Loucy (cell line): ENCODE data around the gene RPN2.
"Not testable (repeated sequence)": the region's sequence is repeated elsewhere in the genome, so short reads cannot be mapped to it uniquely, and the experiment has no call there.

Experiments
- H2AFZ ChIP-seq: fragments of 200-600 bp; sonication (generic); 2 replicates; pipeline ENCODE4 v1.6.0; 2016; ENCODE audit warnings: antibody characterized with exemption, mild to moderate bottlenecking, low read length, moderate library complexity
- H3F3A ChIP-seq: fragments of 200-600 bp; 2 replicates; pipeline ENCODE4 v1.6.0; 2016; ENCODE audit warnings: antibody characterized with exemption, low read depth, mild to moderate bottlenecking
- H3K27me3 ChIP-seq: fragments of 200-600 bp; sonication (generic); 2 replicates; pipeline ENCODE4 v1.6.1; 2014; ENCODE audit warnings: low read length, mild to moderate bottlenecking; ENCODE audit not compliant: insufficient read depth, poor library complexity, severe bottlenecking
- H3K36me3 ChIP-seq: fragments of 200-600 bp; sonication (generic); 2 replicates; pipeline ENCODE4 v1.6.1; 2016; ENCODE audit warnings: low read length; ENCODE audit not compliant: insufficient read depth
- H3K4me1 ChIP-seq: fragments of 200-600 bp; sonication (generic); 2 replicates; pipeline ENCODE4 v1.5.1; 2014; ENCODE audit warnings: low read length, mild to moderate bottlenecking; ENCODE audit not compliant: insufficient read depth, poor library complexity, severe bottlenecking
- H3K4me2 ChIP-seq: fragments of 200-600 bp; sonication (generic); 2 replicates; pipeline ENCODE4 v1.6.0; 2014; ENCODE audit warnings: antibody characterized with exemption, low read length, low read depth, mild to moderate bottlenecking; ENCODE audit not compliant: poor library complexity, severe bottlenecking
- H3K4me3 ChIP-seq: fragments of 200-600 bp; sonication (generic); 2 replicates; pipeline ENCODE4 v1.5.1; 2014; ENCODE audit warnings: low read length, mild to moderate bottlenecking, mixed read lengths; ENCODE audit not compliant: poor library complexity, severe bottlenecking
- H3K79me2 ChIP-seq: fragments of 200-600 bp; sonication (generic); 2 replicates; pipeline ENCODE4 v1.6.1; 2014; ENCODE audit warnings: low read length; ENCODE audit not compliant: insufficient read depth
- H3K9ac ChIP-seq: fragments of 200-600 bp; sonication (generic); 2 replicates; pipeline ENCODE4 v1.6.0; 2014; ENCODE audit warnings: mild to moderate bottlenecking, low read depth, low read length, moderate library complexity; ENCODE audit not compliant: poor library complexity, severe bottlenecking
- H3K9me2 ChIP-seq: fragments of 200-600 bp; sonication (generic); replicated peaks from 2 replicates; pipeline ENCODE4 v1.6.1; 2016; ENCODE audit warnings: low read depth, low read length, mixed read lengths
- H3K9me3 ChIP-seq: fragments of 200-600 bp; sonication (generic); 2 replicates; pipeline ENCODE4 v1.6.1; 2014; ENCODE audit warnings: mild to moderate bottlenecking, antibody characterized with exemption, low read length, low read depth; ENCODE audit not compliant: insufficient read depth
- H4K20me1 ChIP-seq: fragments of 200-600 bp; sonication (generic); 2 replicates; pipeline ENCODE4 v1.6.0; 2014; ENCODE audit warnings: antibody characterized with exemption, low read length, mild to moderate bottlenecking; ENCODE audit not compliant: insufficient read depth, poor library complexity, severe bottlenecking
- CTCF ChIP-seq: fragments of 200-600 bp; sonication (generic); conservative IDR thresholded peaks from 2 replicates; pipeline ENCODE4 v1.5.1; 2014; ENCODE audit warnings: mild to moderate bottlenecking, antibody characterized with exemption, low read length
- EZH2phosphoT487 ChIP-seq: fragments of 200-600 bp; IDR thresholded peaks from 2 replicates; pipeline ENCODE4 v1.6.1; 2018; ENCODE audit warnings: antibody characterized with exemption, mild to moderate bottlenecking, moderate library complexity, borderline replicate concordance

RPN2 gene

GRCh38 chr20:37147250-37147649 lies 31.9 kb upstream of the RPN2 start:
- no peaks in the 10 kb centered on the region for H3K79me2 ChIP-seq
- no peaks in the 10 kb centered on the region for H3K36me3 ChIP-seq
- H3K9me2 ChIP-seq, result no peaks in the 10 kb centered on the region
- no peaks in the 10 kb centered on the region for H4K20me1 ChIP-seq
- H3K4me3 ChIP-seq, result no peak overlapping the region
- H3K4me2 ChIP-seq, result no peak overlapping the region
- no peak for TF ChIP-seq EZH2phosphoT487
- TF ChIP-seq CTCF, result no peak
- H3K4me1 ChIP-seq, result no peaks in the 10 kb centered on the region
- no peak overlapping the region for H2AFZ ChIP-seq
- no peaks in the 10 kb centered on the region for H3K9me3 ChIP-seq
- H3F3A ChIP-seq, result no peaks in the 10 kb centered on the region
- H3K9ac ChIP-seq, result no peak overlapping the region
- H3K27me3 ChIP-seq, result no peaks in the 10 kb centered on the region

- not testable (repeated sequence) for H3K27me3 ChIP-seq, H3K4me3 ChIP-seq, H4K20me1 ChIP-seq, H3F3A ChIP-seq, H3K9me2 ChIP-seq, H3K79me2 ChIP-seq, H3K36me3 ChIP-seq, H3K9me3 ChIP-seq, H3K9ac ChIP-seq, H3K4me1 ChIP-seq, H2AFZ ChIP-seq, H3K4me2 ChIP-seq
Measured at GRCh38 chr20:37150864-37151263, 28.3 kb upstream of the RPN2 start.

- no peaks in the 10 kb centered on the region for H3F3A ChIP-seq
- H3K27me3 ChIP-seq, result no peaks in the 10 kb centered on the region
- H3K36me3 ChIP-seq, result no peaks in the 10 kb centered on the region
- no peaks in the 10 kb centered on the region for H3K79me2 ChIP-seq
- H3K9me2 ChIP-seq, result no peaks in the 10 kb centered on the region
- no peak overlapping the region for H3K4me3 ChIP-seq
- no peak overlapping the region for H2AFZ ChIP-seq
- no peak for TF ChIP-seq EZH2phosphoT487
- TF ChIP-seq CTCF, result no peak
- H4K20me1 ChIP-seq, result no peaks in the 10 kb centered on the region
- no peak overlapping the region for H3K4me2 ChIP-seq
- no peaks in the 10 kb centered on the region for H3K4me1 ChIP-seq
- no peaks in the 10 kb centered on the region for H3K9me3 ChIP-seq
- no peak overlapping the region for H3K9ac ChIP-seq
Measured at GRCh38 chr20:37151529-37151928, 27.6 kb upstream of the RPN2 start.

GRCh38 chr20:37152284-37152683 lies 26.8 kb upstream of the RPN2 start:
- TF ChIP-seq EZH2phosphoT487, result no peak
- no peak for TF ChIP-seq CTCF
- H3F3A ChIP-seq, result no peaks in the 10 kb centered on the region
- no peaks in the 10 kb centered on the region for H3K9me2 ChIP-seq
- H3K4me3 ChIP-seq, result no peak overlapping the region
- no peak overlapping the region for H3K4me2 ChIP-seq
- no peaks in the 10 kb centered on the region for H3K36me3 ChIP-seq
- H4K20me1 ChIP-seq, result no peaks in the 10 kb centered on the region
- no peak overlapping the region for H2AFZ ChIP-seq
- no peaks in the 10 kb centered on the region for H3K79me2 ChIP-seq
- H3K27me3 ChIP-seq, result no peaks in the 10 kb centered on the region
- no peaks in the 10 kb centered on the region for H3K9me3 ChIP-seq
- H3K9ac ChIP-seq, result no peak overlapping the region
- no peaks in the 10 kb centered on the region for H3K4me1 ChIP-seq
